HepG2 (cell line): ENCODE data around the gene GRK4. TPM values are rescaled to one million over a fixed set of nuclear protein-coding genes. Genes with fewer than 3 reads are reported as not detected.

Experiments
- ARID4A ChIP-seq: sonication (generic); formaldehyde crosslinking; IDR thresholded peaks from 2 replicates; pipeline ENCODE4 v1.5.0; 2020; ENCODE audit warnings: mild to moderate bottlenecking, missing genetic modification reagents, borderline replicate concordance
- DNMT1 ChIP-seq: sonication (generic); formaldehyde crosslinking; IDR thresholded peaks from 2 replicates; pipeline ENCODE4 v1.5.1; 2020; ENCODE audit warnings: mild to moderate bottlenecking, missing genetic modification reagents
- GABPB1 ChIP-seq: IDR thresholded peaks from 2 replicates; pipeline ENCODE4 v1.6.1; 2016; ENCODE audit warnings: mild to moderate bottlenecking, missing genetic modification reagents, moderate library complexity, missing compliant biosample characterization
- JUN ChIP-seq: sonication (generic); formaldehyde crosslinking; IDR thresholded peaks from 2 replicates; pipeline ENCODE4 v1.4.0; 2020; ENCODE audit warnings: mild to moderate bottlenecking, missing genetic modification reagents
- STAG1 ChIP-seq: sonication (generic); formaldehyde crosslinking; IDR thresholded peaks from 2 replicates; pipeline ENCODE4 v1.4.0; 2020; ENCODE audit warnings: missing genetic modification reagents
- TEAD2 ChIP-seq: sonication (generic); formaldehyde crosslinking; IDR thresholded peaks from 2 replicates; pipeline ENCODE4 v1.9.0; 2021; ENCODE audit warnings: missing genetic modification reagents
- TFAP4 ChIP-seq: sonication (generic); IDR thresholded peaks from 2 replicates; pipeline ENCODE4 v1.6.1; 2016; ENCODE audit warnings: low read depth, borderline replicate concordance
- ZFP36L1 ChIP-seq: sonication (generic); formaldehyde crosslinking; IDR thresholded peaks from 2 replicates; pipeline ENCODE4 v1.8.0; 2022; ENCODE audit warnings: mild to moderate bottlenecking, missing genetic modification reagents, moderate library complexity
- ZFP91 ChIP-seq: sonication (generic); formaldehyde crosslinking; IDR thresholded peaks from 2 replicates; pipeline ENCODE4 v1.9.0; 2022; ENCODE audit warnings: missing genetic modification reagents, mild to moderate bottlenecking, borderline replicate concordance
- ZHX1 ChIP-seq: sonication (generic); formaldehyde crosslinking; IDR thresholded peaks from 2 replicates; pipeline ENCODE4 v1.8.1; 2022; ENCODE audit warnings: low read depth, mild to moderate bottlenecking, missing genetic modification reagents
- ZMYM4 ChIP-seq: sonication (generic); formaldehyde crosslinking; IDR thresholded peaks from 2 replicates; pipeline ENCODE4 v1.8.1; 2023; ENCODE audit warnings: mild to moderate bottlenecking, missing genetic modification reagents
- ZNF547 ChIP-seq: sonication (generic); formaldehyde crosslinking; IDR thresholded peaks from 2 replicates; pipeline ENCODE4 v1.5.1; 2020; ENCODE audit warnings: mild to moderate bottlenecking, missing genetic modification reagents
- ZNF687 ChIP-seq: sonication (generic); formaldehyde crosslinking; IDR thresholded peaks from 2 replicates; pipeline ENCODE4 v1.5.1; 2020; ENCODE audit warnings: mild to moderate bottlenecking, missing genetic modification reagents, moderate library complexity
- ZNF792 ChIP-seq: IDR thresholded peaks from 2 replicates; pipeline ENCODE4 v1.6.1; 2016
- polyA plus RNA-seq, 8 experiments: library from polyadenylated mRNA; depleted of rRNA in 3 of 8; stranded (reverse) in 7 of 8; unstranded in 1 of 8; fragments of >200 nt; fragmentation: Illumina TruSeq in 4 of 8; extraction: Trizol in 4 of 8; gene quantifications; 2 replicates each; pipeline versions ENCODE4 v1.2.1 to v1.2.3, GENCODE V29; 2011 to 2016; ENCODE audit warnings: low read depth in 4 of 8, missing spikeins in 1 of 8, mixed read lengths in 1 of 8; ENCODE audit not compliant: insufficient read depth in 1 of 8
- total RNA-seq, 5 experiments: library from RNA; depleted of rRNA; stranded (reverse); fragments of >200 nt; fragmentation: Illumina TruSeq; extraction: Trizol; gene quantifications; 2 replicates each; pipeline ENCODE4 v1.2.3, GENCODE V29; 2016; ENCODE audit warnings: low read depth in 1 of 5

The GRK4 gene
- total and polyA plus RNA-seq, 2 of the 13 experiments (the other 11 are each of a cell fraction or from before 2014, with no cell fraction given), result 1.8 to 2.0 TPM

- TF ChIP-seq ZNF687 (CRISPR knock-in tag) (peak; percentile 46), DNMT1 (0 out of 2 replicates have a peak, but pooled peaks have one; percentile 38), ZMYM4 (CRISPR knock-in tag) (peak; percentile 59), ZNF547 (no peak), ARID4A (CRISPR knock-in tag) (peak; percentile 15; the same call in 1 of the 2 replicates), ZHX1 (peak; percentile 60; the same call in 1 of the 2 replicates), ZNF792 (CRISPR knock-in tag) (no peak), JUN (CRISPR knock-in tag) (no peak), STAG1 (CRISPR knock-in tag) (peak; percentile 63), ZFP91 (peak; percentile 11; the same call in 1 of the 2 replicates), TFAP4 (peak; percentile 29; the same call in 1 of the 2 replicates), TEAD2 (CRISPR knock-in tag) (no peak), ZFP36L1 (no peak), GABPB1 (CRISPR knock-in tag) (peak; percentile 19; the same call in 1 of the 2 replicates)
These were observed 8.8 kb upstream of the GRK4 start (continued) for GRCh38 chr4:2954358-2955185.
